Measurements from ENCODE around the gene IQCC. TPM values are rescaled to one million over a fixed set of nuclear protein-coding genes. Genes with fewer than 3 reads are reported as not detected.

The IQCC gene
- total RNA-seq, 2 experiments from 2014 or later = 2.4 to 3.2 TPM

- H3K36me3 ChIP-seq (ENCODE audit: insufficient read depth, low read length) = peaks cover 19% of the 10 kb centered on the region
- DNase-seq (no peak), ATAC-seq (ENCODE audit: poor library complexity) (no peak)
- ChIA-PET CTCF (interaction anchor here (1.8 kb wide), 1 partner anchor 35 kb away, joined by 6 read pairs; no protein-coding TSS in a partner anchor), POLR2A (interaction anchor here (0.8 to 4.0 kb wide), 6 partner anchors 11 to 108 kb away, joined by 3 to 41 read pairs (median 13); partner anchors contain the start of genes CCDC28B, IQCC, LCK and TMEM39B)
- Mint-ChIP-seq H3K9me3 (no peaks in the 10 kb centered on the region), H3K27me3 (no peaks in the 10 kb centered on the region), H3K4me1 (ENCODE audit: low read depth) (peaks cover 57% of the 10 kb centered on the region), H3K36me3 (ENCODE audit: low read depth) (peaks cover 55% of the 10 kb centered on the region), H3K27ac (peak overlapping the region; percentile 93), H3K4me3 (peak overlapping the region; percentile 86)
- TF ChIP-seq CTCF (IDR thresholded peaks at IDR 0.05) = no peak
- intact Hi-C loops (cut with DNase I, micrococcal nuclease) = loop anchor here in 1 of 2 experiments (2.0 kb wide), 2 partner anchors 20 to 40 kb away; partner anchors contain the start of gene CCDC28B
- no peak overlapping the region for H3K4me3 ChIP-seq (ENCODE audit: low read length)
- H3K27me3 ChIP-seq (ENCODE audit: control insufficient read depth in 1 of 2, insufficient read depth in 2 of 2, low read length in 2 of 2) = no peaks in the 10 kb centered on the region
- no peaks in the 10 kb centered on the region for H3K9me3 ChIP-seq (ENCODE audit: control insufficient read depth in 1 of 2, insufficient read depth in 1 of 2, low read length in 2 of 2)
- H3K27ac ChIP-seq (ENCODE audit: low read depth in 1 of 2, low read length in 2 of 2) = peak overlapping the region in 1 of 2 donors; percentile 11
- peaks cover 46% of the 10 kb centered on the region for H3K4me1 ChIP-seq (ENCODE audit: insufficient read depth, low read length)
Measured at GRCh38 chr1:32181065-32181464, 24.4 kb upstream of the IQCC start.

- H3K9me3 ChIP-seq (ENCODE audit: control insufficient read depth in 1 of 2, insufficient read depth in 1 of 2, low read length in 2 of 2) = no peaks in the 10 kb centered on the region
- no peak for DNase-seq
- Mint-ChIP-seq H3K4me3 (peak overlapping the region; percentile 48), H3K27ac (peak overlapping the region; percentile 93), H3K36me3 (ENCODE audit: low read depth) (peaks cover 60% of the 10 kb centered on the region), H3K4me1 (ENCODE audit: low read depth) (peaks cover 62% of the 10 kb centered on the region), H3K27me3 (no peaks in the 10 kb centered on the region), H3K9me3 (no peaks in the 10 kb centered on the region)
- H3K4me3 ChIP-seq (ENCODE audit: low read length) = no peak overlapping the region
- CTCF ChIA-PET = interaction anchor here (0.7 to 1.8 kb wide), 2 partner anchors 34 to 69 kb away, joined by 4 to 6 read pairs; no protein-coding TSS in a partner anchor
- H3K27me3 ChIP-seq (ENCODE audit: control insufficient read depth in 1 of 2, insufficient read depth in 2 of 2, low read length in 2 of 2) = no peaks in the 10 kb centered on the region
- intact Hi-C loops (cut with DNase I, micrococcal nuclease) = loop anchor here in 1 of 2 experiments (2.0 kb wide), 2 partner anchors 19 to 39 kb away; partner anchors contain the start of gene CCDC28B
- H3K27ac ChIP-seq (ENCODE audit: low read depth in 1 of 2, low read length in 2 of 2) = peak overlapping the region in 1 of 2 donors; percentile 11
- H3K4me1 ChIP-seq (ENCODE audit: insufficient read depth, low read length) = peaks cover 46% of the 10 kb centered on the region
- ATAC-seq (ENCODE audit: poor library complexity) = no peak
- H3K36me3 ChIP-seq (ENCODE audit: insufficient read depth, low read length) = peaks cover 24% of the 10 kb centered on the region
- POLR2A ChIA-PET = interaction anchor here (0.6 to 4.0 kb wide), 6 partner anchors 11 to 770 kb away, joined by 3 to 41 read pairs (median 8); partner anchors contain the start of genes CCDC28B and TMEM39B
- TF ChIP-seq CTCF (IDR thresholded peaks at IDR 0.05) = no peak
Measured at GRCh38 chr1:32181563-32181962, 23.9 kb upstream of the IQCC start.

GRCh38 chr1:32182060-32182459 lies 23.4 kb upstream of the IQCC start:
- no peak for TF ChIP-seq CTCF (IDR thresholded peaks at IDR 0.05)
- peak overlapping the region; percentile 93 for H3K27ac Mint-ChIP-seq
- DNase-seq = no peak
- Histone ChIP-seq H3K36me3 (ENCODE audit: insufficient read depth, low read length) (peaks cover 28% of the 10 kb centered on the region), H3K27ac (ENCODE audit: low read depth in 1 of 2, low read length in 2 of 2) (no peak overlapping the region), H3K9me3 (ENCODE audit: control insufficient read depth in 1 of 2, insufficient read depth in 1 of 2, low read length in 2 of 2) (no peaks in the 10 kb centered on the region), H3K4me1 (ENCODE audit: insufficient read depth, low read length) (peaks cover 46% of the 10 kb centered on the region), H3K27me3 (ENCODE audit: control insufficient read depth in 1 of 2, insufficient read depth in 2 of 2, low read length in 2 of 2) (no peaks in the 10 kb centered on the region), H3K4me3 (ENCODE audit: low read length) (no peak overlapping the region)
- ChIA-PET CTCF (interaction anchor here (0.7 kb wide), 1 partner anchor 69 kb away, joined by 4 read pairs; no protein-coding TSS in a partner anchor), POLR2A (interaction anchor here (0.6 to 4.0 kb wide), 6 partner anchors 10 to 769 kb away, joined by 3 to 41 read pairs (median 3); partner anchors contain the start of gene CCDC28B)
- intact Hi-C loops (cut with DNase I, micrococcal nuclease) = no loop called here
- H3K4me1 Mint-ChIP-seq (ENCODE audit: low read depth) = peaks cover 64% of the 10 kb centered on the region
- ATAC-seq (ENCODE audit: poor library complexity) = no peak
- peaks cover 64% of the 10 kb centered on the region for H3K36me3 Mint-ChIP-seq (ENCODE audit: low read depth)
- no peaks in the 10 kb centered on the region for H3K9me3 Mint-ChIP-seq
- no peaks in the 10 kb centered on the region for H3K27me3 Mint-ChIP-seq
- H3K4me3 Mint-ChIP-seq = no peak overlapping the region
